ENCODE measurements around the gene SMAP1. TPM values are rescaled to one million over a fixed set of nuclear protein-coding genes. Genes with fewer than 3 reads are reported as not detected.

Gene SMAP1
- total RNA-seq, 4 donors from 2014 or later: 31.7 to 44.6 (median 33.6) TPM

GRCh38 chr6:70900047-70900446 lies 232.4 kb downstream of the SMAP1 start:
- H3K9me3 ChIP-seq: no peaks in the 10 kb centered on the region
- H3K36me3 ChIP-seq: no peaks in the 10 kb centered on the region
- TF ChIP-seq CTCF (IDR thresholded peaks at IDR 0.05): no peak
- TF ChIP-seq POLR2A (IDR thresholded peaks at IDR 0.05): no peak
- no peak for DNase-seq
- no peaks in the 10 kb centered on the region for H3K27me3 ChIP-seq
- 71 to 72% methylated on average over 2 of the region's 2 CpGs for whole genome bisulfite sequencing, 2 donors
- H3K4me1 ChIP-seq: no peaks in the 10 kb centered on the region
- intact Hi-C loops (cut with DNase I): no loop called here
- no peak overlapping the region for H3K4me3 ChIP-seq
- H3K27ac ChIP-seq: no peak overlapping the region

DNA sequence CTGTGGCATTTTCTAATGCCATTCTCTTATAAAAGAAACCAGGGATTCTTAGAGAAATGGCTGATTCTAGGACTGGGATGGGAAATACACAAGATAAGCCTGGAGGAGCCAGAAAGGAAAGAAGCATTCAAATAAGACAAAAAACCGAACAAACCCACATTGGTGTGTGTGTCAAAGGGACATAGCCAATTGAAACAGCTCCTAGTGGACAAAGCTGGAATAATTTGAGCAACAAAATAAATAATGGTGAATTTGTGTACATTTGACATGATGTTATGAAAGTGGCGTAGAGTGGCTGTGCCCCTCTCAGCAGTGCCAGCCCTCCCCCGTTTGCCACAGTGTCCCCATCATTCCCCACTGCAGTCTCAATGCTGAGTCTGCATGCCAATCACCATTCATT lies 233.6 kb downstream of the SMAP1 start:
- no peak for DNase-seq
- Histone ChIP-seq H3K9me3 (no peaks in the 10 kb centered on the region), H3K36me3 (no peaks in the 10 kb centered on the region), H3K27me3 (no peaks in the 10 kb centered on the region), H3K27ac (no peak overlapping the region), H3K4me1 (no peaks in the 10 kb centered on the region), H3K4me3 (no peak overlapping the region)
- TF ChIP-seq POLR2A (IDR thresholded peaks at IDR 0.05) (no peak), CTCF (IDR thresholded peaks at IDR 0.05) (peak in 1 of 6 experiments; percentile 29)
- 70 to 72% methylated on average over 3 of the region's 3 CpGs for WGBS, 2 donors
- intact Hi-C loops (cut with DNase I): no loop called here

DNA sequence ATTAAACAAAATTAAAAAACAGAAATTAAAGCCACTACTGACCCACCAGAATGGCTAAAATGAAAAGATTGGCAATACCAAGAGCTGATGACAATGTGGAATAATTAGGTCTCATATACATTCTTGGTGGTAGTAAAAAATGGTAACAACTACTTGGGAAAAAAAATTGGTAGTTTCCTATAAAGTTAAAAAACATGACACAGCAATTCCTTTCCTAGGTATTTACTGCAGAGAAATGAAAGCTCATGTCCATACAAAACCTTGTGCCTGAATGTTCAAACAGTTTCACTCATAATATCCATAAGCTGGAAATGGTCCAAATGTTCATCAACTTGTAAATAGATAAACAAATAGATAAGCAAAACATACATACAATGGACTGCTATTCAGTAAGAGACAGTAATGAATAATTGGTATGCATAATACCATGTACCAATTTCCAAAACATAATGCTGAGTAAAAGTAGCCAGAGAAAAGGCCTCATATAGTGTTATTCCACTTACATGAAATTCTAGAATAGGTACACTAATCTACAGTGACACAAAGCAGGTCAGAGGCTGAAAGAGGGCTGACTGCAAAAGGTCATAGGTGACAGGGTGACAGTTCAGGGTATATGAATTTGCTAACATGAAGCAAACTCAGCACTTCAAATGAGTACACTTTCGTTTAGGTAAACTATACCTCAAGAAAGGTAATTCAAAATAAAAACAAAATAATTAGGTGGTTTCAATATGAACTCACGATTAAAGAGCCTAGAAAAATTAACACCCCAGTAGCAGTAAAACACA lies 236.2 kb downstream of the SMAP1 start:
- no peak overlapping the region for H3K27ac ChIP-seq
- no peaks in the 10 kb centered on the region for H3K4me1 ChIP-seq
- intact Hi-C loops (cut with DNase I): no loop called here
- H3K4me3 ChIP-seq: no peak overlapping the region
- no peaks in the 10 kb centered on the region for H3K9me3 ChIP-seq
- TF ChIP-seq CTCF (IDR thresholded peaks at IDR 0.05): no peak
- TF ChIP-seq POLR2A (IDR thresholded peaks at IDR 0.05): no peak
- H3K36me3 ChIP-seq: no peaks in the 10 kb centered on the region
- DNase-seq: no peak
- 69 to 80% methylated on average over 2 of the region's 2 CpGs for WGBS, 2 donors
- H3K27me3 ChIP-seq: no peaks in the 10 kb centered on the region

DNA sequence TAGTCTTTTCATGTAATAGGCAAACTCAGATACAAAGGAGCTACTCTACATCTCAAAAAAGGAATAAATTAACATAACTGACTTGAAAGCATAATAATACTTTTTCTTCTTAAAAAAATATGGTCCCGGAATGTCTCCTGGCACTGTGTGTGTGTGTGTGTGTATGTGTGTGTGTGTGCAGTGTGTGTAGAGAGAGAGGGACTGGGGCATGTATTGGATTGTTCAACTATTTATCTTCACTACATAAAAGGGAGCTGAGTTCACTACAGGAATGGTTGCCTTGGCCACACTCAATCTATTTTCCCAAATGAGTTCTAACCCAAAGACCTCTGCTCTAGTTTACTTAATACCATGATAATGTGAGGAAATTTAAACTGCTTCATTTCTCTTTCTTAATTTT lies 238.1 kb downstream of the SMAP1 start:
- Histone ChIP-seq H3K9me3 (no peaks in the 10 kb centered on the region), H3K4me3 (no peak overlapping the region), H3K4me1 (no peaks in the 10 kb centered on the region), H3K36me3 (no peaks in the 10 kb centered on the region), H3K27ac (no peak overlapping the region), H3K27me3 (no peaks in the 10 kb centered on the region)
- no peak for TF ChIP-seq CTCF (IDR thresholded peaks at IDR 0.05)
- TF ChIP-seq POLR2A (IDR thresholded peaks at IDR 0.05): no peak
- intact Hi-C loops (cut with DNase I): no loop called here
- WGBS, 2 donors: 52 to 65% methylated on average over 1 of the region's 1 CpG
- no peak for DNase-seq

Other genes starting within 250 kb of the SMAP1 start
- 1 to 10 TPM; 2.0 to 8.6 (median 4.2) TPM for gene SDHAF4, start 101.0 kb upstream of the SMAP1 start, total RNA-seq